Keratinocyte (primary cell): Measurements from ENCODE around the gene LPCAT1. TPM values are rescaled to one million over a fixed set of nuclear protein-coding genes. Genes with fewer than 3 reads are reported as not detected.

Source experiments
- DNase-seq: peaks from one replicate; pipeline ENCODE4 v3.0.0-alpha.2; 2011; ENCODE audit warnings: low read depth, missing footprints, low spot score
- FAIRE-seq: peaks from 2 replicates; lab custom pipeline; 2011; peaks lifted over from hg19 to GRCh38; lab: Jason Lieb, UNC
- H2AFZ ChIP-seq: 2 replicates; pipeline ENCODE4 v1.6.0; 2012; ENCODE audit warnings: low read length, control low read depth, inconsistent platforms; ENCODE audit not compliant: control insufficient read depth
- H3K27ac ChIP-seq: 2 replicates; pipeline ENCODE4 v1.5.1; 2011; ENCODE audit warnings: low read length; ENCODE audit not compliant: control insufficient read depth, insufficient read depth
- H3K27me3 ChIP-seq: 3 replicates; pipeline ENCODE4 v1.6.0; 2011; ENCODE audit warnings: low read length; ENCODE audit not compliant: control insufficient read depth, insufficient read depth; ENCODE audit errors: extremely low read depth
- H3K36me3 ChIP-seq, 2 experiments: 2 replicates in 1 of 2; 3 replicates in 1 of 2; pipeline ENCODE4 v1.5.1; 2011; ENCODE audit warnings: low read length in 2 of 2, mild to moderate bottlenecking in 1 of 2; ENCODE audit not compliant: control insufficient read depth in 2 of 2, insufficient read depth in 2 of 2; ENCODE audit errors: extremely low read depth in 1 of 2
- H3K4me1 ChIP-seq: 3 replicates; pipeline ENCODE4 v1.5.1; 2011; ENCODE audit warnings: low read length; ENCODE audit not compliant: control insufficient read depth, insufficient read depth; ENCODE audit errors: extremely low read depth
- H3K4me2 ChIP-seq: 3 replicates; pipeline ENCODE4 v1.6.0; 2011; ENCODE audit warnings: low read depth, low read length; ENCODE audit not compliant: control insufficient read depth, insufficient read depth; ENCODE audit errors: extremely low read depth
- H3K4me3 ChIP-seq, 3 experiments: fragments of 200-600 bp in 1 of 3; sonication (generic) in 1 of 3; 2 replicates in 2 of 3; 3 replicates in 1 of 3; pipeline ENCODE4 v1.5.1; 2011 to 2016; ENCODE audit warnings: low read length in 3 of 3, mild to moderate bottlenecking in 3 of 3, control low read depth in 2 of 3, inconsistent platforms in 1 of 3, low read depth in 1 of 3, mixed read lengths in 1 of 3, mixed run types in 1 of 3, moderate library complexity in 1 of 3; ENCODE audit not compliant: control insufficient read depth in 2 of 3, insufficient read depth in 2 of 3; ENCODE audit errors: extremely low read depth in 1 of 3
- H3K79me2 ChIP-seq: 2 replicates; pipeline ENCODE4 v1.6.0; 2012; ENCODE audit warnings: low read length; ENCODE audit not compliant: control insufficient read depth, insufficient read depth
- H3K9ac ChIP-seq: 3 replicates; pipeline ENCODE4 v1.6.0; 2011; ENCODE audit warnings: low read length; ENCODE audit not compliant: control insufficient read depth, insufficient read depth; ENCODE audit errors: extremely low read depth
- H3K9me1 ChIP-seq: 3 replicates; pipeline ENCODE4 v1.6.0; 2011; ENCODE audit warnings: low read length; ENCODE audit not compliant: control insufficient read depth, insufficient read depth; ENCODE audit errors: extremely low read depth
- H3K9me3 ChIP-seq: 2 replicates; pipeline ENCODE4 v1.5.1; 2012; ENCODE audit warnings: low read depth, low read length; ENCODE audit not compliant: control insufficient read depth
- H4K20me1 ChIP-seq: 3 replicates; pipeline ENCODE4 v1.6.0; 2011; ENCODE audit warnings: low read length; ENCODE audit not compliant: control insufficient read depth, insufficient read depth; ENCODE audit errors: extremely low read depth
- CTCF ChIP-seq, 3 experiments: IDR thresholded peaks in 1 of 3; conservative IDR thresholded peaks in 1 of 3; optimal IDR thresholded peaks in 1 of 3; 2 replicates in 2 of 3; 3 replicates in 1 of 3; pipeline versions ENCODE3 to v1.5.1; 2011; ENCODE audit warnings: low read length in 3 of 3, mild to moderate bottlenecking in 3 of 3, moderate library complexity in 2 of 3, control low read depth in 1 of 3, inconsistent platforms in 1 of 3; ENCODE audit not compliant: insufficient read depth in 2 of 3; ENCODE audit errors: extremely low read depth in 1 of 3
- EZH2 ChIP-seq: IDR thresholded peaks from one replicate; pipeline ENCODE4 v1.6.1; 2012; ENCODE audit warnings: inconsistent platforms, mild to moderate bottlenecking, low read length, moderate library complexity
- dilution Hi-C: fragments of 300-500 bp; cut with MboI; formaldehyde crosslinking; loops from one replicate; pipeline ENCODE4 v1.7.0; 2020; ENCODE audit warnings: low sequenced_read_pairs; ENCODE audit not compliant: extremely low pct_ligation_motif_present
- polyA plus RNA-seq, 5 experiments: library from polyadenylated mRNA; depleted of rRNA in 3 of 5; stranded (reverse) in 3 of 5; stranded (forward) in 1 of 5; unstranded in 1 of 5; fragments of >200 nt; gene quantifications; 1 replicate in 1 of 5; 2 replicates in 3 of 5; 3 replicates in 1 of 5; pipeline versions ENCODE4 v1.2.1 to v1.2.3, GENCODE V29; 2011 to 2012; ENCODE audit warnings: missing spikeins in 2 of 5, low read depth in 1 of 5, low replicate concordance in 1 of 5

The LPCAT1 gene
- polyA plus RNA-seq, 1 donor (not counting 4 experiments of a cell fraction or from before 2014, with no cell fraction given): 32.9 TPM

- DNase-seq (no peak), FAIRE-seq (no peak)
These were observed 4.0 kb downstream of the LPCAT1 start for GRCh38 chr5:1519631-1520210.

GRCh38 chr5:1517838-1518237 is 5.9 kb downstream of the LPCAT1 start:
- Histone ChIP-seq H3K27me3 (no peaks in the 10 kb centered on the region), H3K4me1 (peaks cover 26% of the 10 kb centered on the region), H3K9me1 (no peaks in the 10 kb centered on the region), H3K79me2 (peaks cover 85% of the 10 kb centered on the region), H2AFZ (no peak overlapping the region), H3K4me2 (no peak overlapping the region), H3K36me3 (peaks cover 22% of the 10 kb centered on the region in 2 experiments), H4K20me1 (peaks cover 31% of the 10 kb centered on the region), H3K9ac (no peak overlapping the region), H3K27ac (no peak overlapping the region), H3K4me3 (no peak overlapping the region), H3K9me3 (no peaks in the 10 kb centered on the region)
- TF ChIP-seq CTCF (optimal IDR thresholded peaks at IDR 0.05 in 1 of 3, IDR thresholded peaks at IDR 0.05 in 1 of 3, conservative IDR thresholded peaks at IDR 0.05 in 1 of 3; ENCODE audit: extremely low read depth in 1 of 3, insufficient read depth in 2 of 3, low read length in 3 of 3) (no peak), EZH2 (no peak)
- dilution Hi-C loops: no loop called here
- no peak for DNase-seq
- FAIRE-seq: no peak

More at GRCh38 chr5:1519631-1520210, 4.0 kb downstream of the LPCAT1 start:
- H3K27me3 ChIP-seq: no peaks in the 10 kb centered on the region
- H3K9me3 ChIP-seq: no peaks in the 10 kb centered on the region
- H2AFZ ChIP-seq: no peak overlapping the region
- H3K79me2 ChIP-seq: peaks cover 78% of the 10 kb centered on the region
- no peak overlapping the region for H3K27ac ChIP-seq
- H3K9me1 ChIP-seq: no peaks in the 10 kb centered on the region
- H3K36me3 ChIP-seq: peaks cover 18 to 22% of the 10 kb centered on the region in 2 experiments
- peaks cover 29% of the 10 kb centered on the region for H3K4me1 ChIP-seq
- no peak for TF ChIP-seq CTCF (optimal IDR thresholded peaks at IDR 0.05 in 1 of 3, IDR thresholded peaks at IDR 0.05 in 1 of 3, conservative IDR thresholded peaks at IDR 0.05 in 1 of 3; ENCODE audit: extremely low read depth in 1 of 3, insufficient read depth in 2 of 3, low read length in 3 of 3)
- TF ChIP-seq EZH2: no peak
- H3K9ac ChIP-seq: no peak overlapping the region
- no peak overlapping the region for H3K4me3 ChIP-seq
- dilution Hi-C loops: no loop called here
- peaks cover 23% of the 10 kb centered on the region for H4K20me1 ChIP-seq
- no peak overlapping the region for H3K4me2 ChIP-seq
